Neural cell (in vitro differentiated cells): ENCODE results near the gene SBNO2. TPM values are rescaled to one million over a fixed set of nuclear protein-coding genes. Genes with fewer than 3 reads are reported as not detected.

Source experiments
- H2AFZ ChIP-seq: fragments of 200-600, 300-800 bp; sonication (generic), shearing (Covaris generic); 2 replicates; pipeline ENCODE4 v1.6.0; 2014; ENCODE audit warnings: low read depth, mild to moderate bottlenecking, antibody characterized with exemption, low read length, moderate library complexity
- H3F3A ChIP-seq: fragments of 200-600 bp; shearing (Covaris generic); 2 replicates; pipeline ENCODE4 v1.6.1; 2016; ENCODE audit warnings: mild to moderate bottlenecking, moderate library complexity, mixed read lengths, antibody characterized with exemption, low read length; ENCODE audit not compliant: insufficient read depth, poor library complexity, severe bottlenecking
- H3K27ac ChIP-seq: fragments of 200-600, 300-800 bp; sonication (generic), shearing (Covaris generic); 2 replicates; pipeline ENCODE4 v1.5.1; 2014; ENCODE audit warnings: mild to moderate bottlenecking, low read length, moderate library complexity
- H3K27me3 ChIP-seq: fragments of 300-800, 200-600 bp; sonication (generic), shearing (Covaris generic); 2 replicates; pipeline ENCODE4 v1.6.0; 2014; ENCODE audit warnings: mild to moderate bottlenecking, low read depth, low read length, moderate library complexity; ENCODE audit not compliant: insufficient read depth
- H3K36me3 ChIP-seq: fragments of 300-800, 200-600 bp; sonication (generic), shearing (Covaris generic); 2 replicates; pipeline ENCODE4 v1.5.1; 2014; ENCODE audit warnings: mild to moderate bottlenecking, antibody characterized with exemption, low read length, moderate library complexity; ENCODE audit not compliant: insufficient read depth
- H3K4me2 ChIP-seq: fragments of 300-800, 200-600 bp; sonication (generic), shearing (Covaris generic); 2 replicates; pipeline ENCODE4 v1.6.0; 2014; ENCODE audit warnings: mild to moderate bottlenecking, low read length
- H3K4me3 ChIP-seq: fragments of 300-800, 200-600 bp; sonication (generic), shearing (Covaris generic); 2 replicates; pipeline ENCODE4 v1.5.1; 2014; ENCODE audit warnings: mild to moderate bottlenecking, low read length, moderate library complexity
- H3K79me2 ChIP-seq: fragments of 200-600 bp; shearing (Covaris generic); replicated peaks from 2 replicates; pipeline ENCODE4 v1.6.0; 2014; ENCODE audit warnings: mild to moderate bottlenecking, low read length, moderate library complexity; ENCODE audit not compliant: insufficient read depth
- H3K9ac ChIP-seq: fragments of 300-800, 200-600 bp; sonication (generic), shearing (Covaris generic); 2 replicates; pipeline ENCODE4 v1.6.1; 2016; ENCODE audit warnings: mild to moderate bottlenecking, low read length, mixed read lengths
- H3K9me2 ChIP-seq: fragments of 200-600 bp; shearing (Covaris generic); 2 replicates; pipeline ENCODE4 v1.6.1; 2016; ENCODE audit warnings: mild to moderate bottlenecking, low read length, mixed read lengths; ENCODE audit not compliant: insufficient read depth
- H3K9me3 ChIP-seq: fragments of 200-600, 300-800 bp; sonication (generic), shearing (Covaris generic); 2 replicates; pipeline ENCODE4 v1.6.1; 2016; ENCODE audit warnings: mild to moderate bottlenecking, mixed run types, low read length, moderate library complexity, mixed read lengths
- H4K20me1 ChIP-seq: fragments of 200-600 bp; shearing (Covaris generic); 2 replicates; pipeline ENCODE4 v1.6.1; 2016; ENCODE audit warnings: mild to moderate bottlenecking, mixed run types; ENCODE audit not compliant: insufficient read depth
- EP300 ChIP-seq: fragments of 450-650 bp; conservative IDR thresholded peaks from 2 replicates; pipeline ENCODE4 v1.6.1; 2014; ENCODE audit warnings: antibody characterized with exemption, mild to moderate bottlenecking, moderate library complexity; ENCODE audit not compliant: poor library complexity, severe bottlenecking
- EZH2 ChIP-seq: fragments of 200-600, 300-800 bp; shearing (Covaris generic), sonication (generic); IDR thresholded peaks from 2 replicates; pipeline ENCODE4 v1.6.1; 2014; ENCODE audit warnings: antibody characterized with exemption, low read length, borderline replicate concordance, mild to moderate bottlenecking; ENCODE audit not compliant: insufficient read depth, poor library complexity, severe bottlenecking
- MXI1 ChIP-seq: fragments of 450-650 bp; conservative IDR thresholded peaks from 2 replicates; pipeline ENCODE4 v1.6.1; 2014; ENCODE audit warnings: antibody characterized with exemption, mild to moderate bottlenecking; ENCODE audit not compliant: poor library complexity, severe bottlenecking
- POLR2AphosphoS5 ChIP-seq: IDR thresholded peaks from 2 replicates; pipeline ENCODE4 v1.6.1; 2012
- RAD21 ChIP-seq: fragments of 450-650 bp; conservative IDR thresholded peaks from 2 replicates; pipeline ENCODE4 v1.6.1; 2014; ENCODE audit warnings: antibody characterized with exemption, mild to moderate bottlenecking, moderate library complexity
- SMC3 ChIP-seq: fragments of 450-650 bp; conservative IDR thresholded peaks from 2 replicates; pipeline ENCODE4 v1.6.1; 2014; ENCODE audit warnings: antibody characterized with exemption, mild to moderate bottlenecking, moderate library complexity; ENCODE audit not compliant: poor library complexity
- TAF1 ChIP-seq: IDR thresholded peaks from 2 replicates; pipeline ENCODE4 v1.6.1; 2012; ENCODE audit warnings: low read depth
- polyA plus RNA-seq: library from polyadenylated mRNA; depleted of rRNA; stranded (reverse); fragments of >200 nt; gene quantifications from 2 replicates; pipeline ENCODE4 v1.2.3, GENCODE V29; 2014
- TF ChIP-seq, protein P1 (sequence below): IDR thresholded peaks from 2 replicates; pipeline ENCODE4 v1.6.1; 2012; ENCODE audit warnings: borderline replicate concordance
- TF ChIP-seq, protein P2 (sequence below): fragments of 450-650 bp; IDR thresholded peaks from 2 replicates; pipeline ENCODE4 v1.5.1; 2014; ENCODE audit warnings: antibody characterized with exemption, mild to moderate bottlenecking, moderate library complexity; ENCODE audit not compliant: poor library complexity, severe bottlenecking

Gene SBNO2
- polyA plus RNA-seq, 1 donor from 2014 or later: 4.8 TPM

DNA sequence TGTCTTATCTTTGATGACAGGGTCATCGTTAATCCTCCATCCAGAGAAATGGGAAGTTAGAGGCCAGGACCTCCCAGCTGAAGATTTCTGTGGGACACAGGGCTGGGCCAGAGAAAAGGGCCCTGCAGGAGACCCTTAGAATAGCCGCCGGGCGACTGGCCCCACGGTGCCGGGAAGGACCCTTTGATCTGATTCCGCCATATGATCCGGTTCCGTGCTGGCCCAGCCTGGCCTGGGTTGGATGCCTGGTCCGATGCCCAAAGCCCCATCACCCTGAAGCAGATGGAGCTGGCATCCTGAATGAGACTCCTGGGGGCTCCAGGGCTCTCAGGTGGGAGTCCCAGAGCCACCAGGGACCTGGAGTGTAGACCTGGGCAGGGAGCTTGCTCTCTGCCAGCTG lies 25.5 kb upstream of the SBNO2 start:
- Histone ChIP-seq H3F3A (no peaks in the 10 kb centered on the region), H2AFZ (no peak overlapping the region), H3K36me3 (no peaks in the 10 kb centered on the region), H3K4me2 (no peak overlapping the region), H3K9me3 (no peaks in the 10 kb centered on the region), H4K20me1 (no peaks in the 10 kb centered on the region), H3K79me2 (no peaks in the 10 kb centered on the region), H3K27me3 (no peaks in the 10 kb centered on the region), H3K9me2 (no peaks in the 10 kb centered on the region), H3K4me3 (no peak overlapping the region), H3K27ac (no peak overlapping the region), H3K9ac (no peak overlapping the region)
- TF ChIP-seq EP300 (no peak), EZH2 (no peak), SMC3 (no peak), RAD21 (no peak), POLR2AphosphoS5 (no peak), MXI1 (no peak), TAF1 (no peak)
- TF ChIP-seq, protein P1, sequence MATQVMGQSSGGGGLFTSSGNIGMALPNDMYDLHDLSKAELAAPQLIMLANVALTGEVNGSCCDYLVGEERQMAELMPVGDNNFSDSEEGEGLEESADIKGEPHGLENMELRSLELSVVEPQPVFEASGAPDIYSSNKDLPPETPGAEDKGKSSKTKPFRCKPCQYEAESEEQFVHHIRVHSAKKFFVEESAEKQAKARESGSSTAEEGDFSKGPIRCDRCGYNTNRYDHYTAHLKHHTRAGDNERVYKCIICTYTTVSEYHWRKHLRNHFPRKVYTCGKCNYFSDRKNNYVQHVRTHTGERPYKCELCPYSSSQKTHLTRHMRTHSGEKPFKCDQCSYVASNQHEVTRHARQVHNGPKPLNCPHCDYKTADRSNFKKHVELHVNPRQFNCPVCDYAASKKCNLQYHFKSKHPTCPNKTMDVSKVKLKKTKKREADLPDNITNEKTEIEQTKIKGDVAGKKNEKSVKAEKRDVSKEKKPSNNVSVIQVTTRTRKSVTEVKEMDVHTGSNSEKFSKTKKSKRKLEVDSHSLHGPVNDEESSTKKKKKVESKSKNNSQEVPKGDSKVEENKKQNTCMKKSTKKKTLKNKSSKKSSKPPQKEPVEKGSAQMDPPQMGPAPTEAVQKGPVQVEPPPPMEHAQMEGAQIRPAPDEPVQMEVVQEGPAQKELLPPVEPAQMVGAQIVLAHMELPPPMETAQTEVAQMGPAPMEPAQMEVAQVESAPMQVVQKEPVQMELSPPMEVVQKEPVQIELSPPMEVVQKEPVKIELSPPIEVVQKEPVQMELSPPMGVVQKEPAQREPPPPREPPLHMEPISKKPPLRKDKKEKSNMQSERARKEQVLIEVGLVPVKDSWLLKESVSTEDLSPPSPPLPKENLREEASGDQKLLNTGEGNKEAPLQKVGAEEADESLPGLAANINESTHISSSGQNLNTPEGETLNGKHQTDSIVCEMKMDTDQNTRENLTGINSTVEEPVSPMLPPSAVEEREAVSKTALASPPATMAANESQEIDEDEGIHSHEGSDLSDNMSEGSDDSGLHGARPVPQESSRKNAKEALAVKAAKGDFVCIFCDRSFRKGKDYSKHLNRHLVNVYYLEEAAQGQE: no peak
- TF ChIP-seq, protein P2, sequence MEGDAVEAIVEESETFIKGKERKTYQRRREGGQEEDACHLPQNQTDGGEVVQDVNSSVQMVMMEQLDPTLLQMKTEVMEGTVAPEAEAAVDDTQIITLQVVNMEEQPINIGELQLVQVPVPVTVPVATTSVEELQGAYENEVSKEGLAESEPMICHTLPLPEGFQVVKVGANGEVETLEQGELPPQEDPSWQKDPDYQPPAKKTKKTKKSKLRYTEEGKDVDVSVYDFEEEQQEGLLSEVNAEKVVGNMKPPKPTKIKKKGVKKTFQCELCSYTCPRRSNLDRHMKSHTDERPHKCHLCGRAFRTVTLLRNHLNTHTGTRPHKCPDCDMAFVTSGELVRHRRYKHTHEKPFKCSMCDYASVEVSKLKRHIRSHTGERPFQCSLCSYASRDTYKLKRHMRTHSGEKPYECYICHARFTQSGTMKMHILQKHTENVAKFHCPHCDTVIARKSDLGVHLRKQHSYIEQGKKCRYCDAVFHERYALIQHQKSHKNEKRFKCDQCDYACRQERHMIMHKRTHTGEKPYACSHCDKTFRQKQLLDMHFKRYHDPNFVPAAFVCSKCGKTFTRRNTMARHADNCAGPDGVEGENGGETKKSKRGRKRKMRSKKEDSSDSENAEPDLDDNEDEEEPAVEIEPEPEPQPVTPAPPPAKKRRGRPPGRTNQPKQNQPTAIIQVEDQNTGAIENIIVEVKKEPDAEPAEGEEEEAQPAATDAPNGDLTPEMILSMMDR: no peak

DNA sequence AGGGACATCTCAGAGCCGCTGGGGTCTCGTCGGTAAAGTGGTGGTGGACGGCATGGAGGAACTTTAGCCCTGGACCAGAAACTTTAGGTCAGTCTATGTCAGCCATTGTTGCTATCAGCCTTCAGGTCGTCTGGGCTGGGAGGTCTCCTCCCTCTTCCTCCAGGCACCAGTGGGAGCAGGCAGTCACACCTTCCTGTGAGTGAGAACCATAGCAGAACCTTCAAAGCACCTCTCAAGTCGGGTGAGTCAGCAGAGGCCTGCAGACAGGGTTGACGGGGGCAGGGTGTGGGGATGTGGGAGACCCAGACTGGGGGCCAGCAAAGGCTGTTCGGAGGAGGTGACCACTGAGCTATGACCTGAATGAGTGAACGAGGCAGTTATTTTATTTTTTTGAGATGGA lies 15.4 kb upstream of the SBNO2 start:
- Histone ChIP-seq H3K27me3 (no peaks in the 10 kb centered on the region), H3K36me3 (no peaks in the 10 kb centered on the region), H4K20me1 (no peaks in the 10 kb centered on the region), H3K4me3 (no peak overlapping the region), H3F3A (no peaks in the 10 kb centered on the region), H3K9ac (no peak overlapping the region), H3K79me2 (no peaks in the 10 kb centered on the region), H3K9me3 (no peaks in the 10 kb centered on the region), H2AFZ (no peak overlapping the region), H3K4me2 (no peak overlapping the region), H3K9me2 (no peaks in the 10 kb centered on the region), H3K27ac (no peak overlapping the region)
- TF ChIP-seq, protein P1: no peak
- no peak for TF ChIP-seq EP300
- no peak for TF ChIP-seq TAF1
- no peak for TF ChIP-seq MXI1
- TF ChIP-seq EZH2: no peak
- TF ChIP-seq POLR2AphosphoS5: no peak
- no peak for TF ChIP-seq SMC3
- no peak for TF ChIP-seq RAD21
- TF ChIP-seq, protein P2: no peak
